Hematopoietic multipotent progenitor cell treated with erythropoietin and hydrocortisone succinate and interleukin-3 and kit ligand, for 15 days (in vitro differentiated cells): Measurements from ENCODE around the gene CPLX4.

Source experiments
- DNase-seq: peaks from one replicate; pipeline ENCODE4 v3.0.0-alpha.2; 2015; ENCODE audit warnings: low spot score

Gene CPLX4

GRCh38 chr18:59306640-59307039, 11.8 kb downstream of the CPLX4 start:
- no peak for DNase-seq

- DNase-seq = no peak
These were observed 13.2 kb downstream of the CPLX4 start for GRCh38 chr18:59305295-59305694.

GRCh38 chr18:59303656-59304195, 14.7 kb downstream of the CPLX4 start:
- no peak for DNase-seq

GRCh38 chr18:59303006-59303405, 15.4 kb downstream of the CPLX4 start:
- DNase-seq = no peak

GRCh38 chr18:59301929-59302328, 16.5 kb downstream of the CPLX4 start:
- no peak for DNase-seq

- DNase-seq = no peak
These were observed 17.7 kb downstream of the CPLX4 start for GRCh38 chr18:59300676-59301285.

- DNase-seq = no peak
These were observed 19.6 kb downstream of the CPLX4 start for GRCh38 chr18:59298871-59299270.

GRCh38 chr18:59293317-59293716, 25.1 kb downstream of the CPLX4 start:
- DNase-seq = no peak

- no peak for DNase-seq
These were observed 32.1 kb downstream of the CPLX4 start for GRCh38 chr18:59286341-59286740.

- DNase-seq = no peak
These were observed 36.1 kb downstream of the CPLX4 start for GRCh38 chr18:59282341-59282740.

- DNase-seq = no peak
These were observed 38.7 kb downstream of the CPLX4 start for GRCh38 chr18:59279722-59280121.

GRCh38 chr18:59279193-59279592, 39.3 kb downstream of the CPLX4 start:
- no peak for DNase-seq

GRCh38 chr18:59278793-59279192, 39.7 kb downstream of the CPLX4 start:
- DNase-seq = no peak

- DNase-seq = no peak
These were observed 42.4 kb downstream of the CPLX4 start for GRCh38 chr18:59276047-59276446.

GRCh38 chr18:59275406-59275949, 43.0 kb downstream of the CPLX4 start:
- DNase-seq = no peak

GRCh38 chr18:59274533-59274928, 43.9 kb downstream of the CPLX4 start:
- no peak for DNase-seq

GRCh38 chr18:59273759-59274532, 44.5 kb downstream of the CPLX4 start:
- no peak for DNase-seq

- DNase-seq = no peak
These were observed 45.3 kb downstream of the CPLX4 start, which contains the start of gene RAX for GRCh38 chr18:59272891-59273758. Gene RAX, minus strand, starts transcription at chr18:59273454. Its CDS starts 248 bp downstream, at chr18:59273206.

GRCh38 chr18:59272221-59272888, 46.1 kb downstream of the CPLX4 start:
- no peak for DNase-seq

GRCh38 chr18:59271606-59272220, 46.7 kb downstream of the CPLX4 start:
- no peak for DNase-seq

- DNase-seq = no peak
These were observed 47.7 kb downstream of the CPLX4 start for GRCh38 chr18:59270689-59271257.
